SJSA1 (cell line): ENCODE data around the gene SLC26A11. TPM values are rescaled to one million over a fixed set of nuclear protein-coding genes. Genes with fewer than 3 reads are reported as not detected.
"Not testable (repeated sequence)": the region's sequence is repeated elsewhere in the genome, so short reads cannot be mapped to it uniquely, and the experiment has no call there.

Experiments used
- DNase-seq, 2 experiments: peaks; one replicate each; pipeline ENCODE4 v3.0.0-alpha.2; 2015 to 2020; ENCODE audit warnings: low spot score in 2 of 2, low read depth in 1 of 2
- H3K27ac ChIP-seq: fragments of 250-450 bp; sonication (Bioruptor Pico); 2 replicates; pipeline ENCODE4 v1.5.1; 2020; ENCODE audit warnings: mild to moderate bottlenecking, moderate library complexity
- H3K27me3 ChIP-seq: fragments of 250-450 bp; sonication (Bioruptor Pico); replicated peaks from 2 replicates; pipeline ENCODE4 v1.5.1; 2020; ENCODE audit warnings: mild to moderate bottlenecking, moderate library complexity
- H3K36me3 ChIP-seq: fragments of 250-450 bp; sonication (Bioruptor Pico); 2 replicates; pipeline ENCODE4 v1.5.1; 2020; ENCODE audit warnings: mild to moderate bottlenecking
- H3K4me1 ChIP-seq: fragments of 250-450 bp; sonication (Bioruptor Pico); replicated peaks from 2 replicates; pipeline ENCODE4 v1.6.1; 2021; ENCODE audit warnings: mild to moderate bottlenecking
- H3K4me3 ChIP-seq: fragments of 250-450 bp; sonication (Bioruptor Pico); 2 replicates; pipeline ENCODE4 v1.5.1; 2020; ENCODE audit warnings: mild to moderate bottlenecking
- H3K9me3 ChIP-seq: fragments of 250-450 bp; sonication (Bioruptor Pico); replicated peaks from 2 replicates; pipeline ENCODE4 v1.5.1; 2020; ENCODE audit warnings: mild to moderate bottlenecking
- total RNA-seq: library from RNA; depleted of rRNA; stranded (reverse); fragments of >200 nt; shearing (Covaris generic); gene quantifications from 2 replicates; pipeline ENCODE4 v1.2.3, GENCODE V29; 2014

SLC26A11 gene
- total RNA-seq, 1 experiment from 2014 or later = 12.3 TPM

GRCh38 chr17:80187090-80187489, 33.1 kb upstream of the SLC26A11 start:
- DNase-seq = no peak
- Histone ChIP-seq H3K9me3 (no peaks in the 10 kb centered on the region), H3K36me3 (no peaks in the 10 kb centered on the region), H3K4me1 (peaks cover 12% of the 10 kb centered on the region), H3K4me3 (peak overlapping the region; percentile 28), H3K27ac (no peak overlapping the region), H3K27me3 (no peaks in the 10 kb centered on the region)

GRCh38 chr17:80187515-80187941, 32.7 kb upstream of the SLC26A11 start:
- DNase-seq = peak; percentile 51 to 68
- peak overlapping the region; percentile 28 for H3K4me3 ChIP-seq
- no peak overlapping the region for H3K27ac ChIP-seq
- no peaks in the 10 kb centered on the region for H3K9me3 ChIP-seq
- no peaks in the 10 kb centered on the region for H3K27me3 ChIP-seq
- H3K36me3 ChIP-seq = no peaks in the 10 kb centered on the region
- H3K4me1 ChIP-seq = peaks cover 12% of the 10 kb centered on the region

- Histone ChIP-seq H3K4me1 (peaks cover 12% of the 10 kb centered on the region), H3K36me3 (no peaks in the 10 kb centered on the region), H3K27ac (no peak overlapping the region), H3K9me3 (0 out of 2 replicates have a peak, but pooled peaks cover 6% of the 10 kb centered on the region), H3K4me3 (no peak overlapping the region), H3K27me3 (no peaks in the 10 kb centered on the region)
- no peak for DNase-seq
Measured at GRCh38 chr17:80189611-80190010, 30.6 kb upstream of the SLC26A11 start.

GRCh38 chr17:80190716-80191115, 29.5 kb upstream of the SLC26A11 start:
- peaks cover 12% of the 10 kb centered on the region for H3K4me1 ChIP-seq
- no peaks in the 10 kb centered on the region for H3K36me3 ChIP-seq
- no peak overlapping the region for H3K4me3 ChIP-seq
- H3K27ac ChIP-seq = no peak overlapping the region
- H3K9me3 ChIP-seq = peaks cover 6% of the 10 kb centered on the region; the same call in 1 of the 2 replicates
- no peaks in the 10 kb centered on the region for H3K27me3 ChIP-seq
- no peak for DNase-seq

- no peaks in the 10 kb centered on the region for H3K36me3 ChIP-seq
- H3K27ac ChIP-seq = no peak overlapping the region
- H3K9me3 ChIP-seq = peaks cover 6% of the 10 kb centered on the region; the same call in 1 of the 2 replicates
- no peaks in the 10 kb centered on the region for H3K27me3 ChIP-seq
- no peak for DNase-seq
- peaks cover 12% of the 10 kb centered on the region for H3K4me1 ChIP-seq
- H3K4me3 ChIP-seq = no peak overlapping the region
Measured at GRCh38 chr17:80191192-80191591, 29.0 kb upstream of the SLC26A11 start.

- no peaks in the 10 kb centered on the region for H3K36me3 ChIP-seq
- H3K9me3 ChIP-seq = peaks cover 6% of the 10 kb centered on the region; the same call in 1 of the 2 replicates
- DNase-seq = no peak
- H3K4me3 ChIP-seq = no peak overlapping the region
- H3K27ac ChIP-seq = no peak overlapping the region
- H3K4me1 ChIP-seq = peaks cover 8% of the 10 kb centered on the region
- no peaks in the 10 kb centered on the region for H3K27me3 ChIP-seq
Measured at GRCh38 chr17:80191865-80192661, 28.2 kb upstream of the SLC26A11 start.

GRCh38 chr17:80195141-80195540, 25.1 kb upstream of the SLC26A11 start:
- H3K4me3 ChIP-seq = no peak overlapping the region
- H3K27me3 ChIP-seq = no peaks in the 10 kb centered on the region
- peaks cover 6% of the 10 kb centered on the region; the same call in 1 of the 2 replicates for H3K9me3 ChIP-seq
- H3K4me1 ChIP-seq = no peaks in the 10 kb centered on the region
- no peak for DNase-seq
- H3K36me3 ChIP-seq = no peaks in the 10 kb centered on the region
- H3K27ac ChIP-seq = no peak overlapping the region

- Histone ChIP-seq H3K4me1 (no peaks in the 10 kb centered on the region), H3K4me3 (no peak overlapping the region), H3K27ac (no peak overlapping the region), H3K27me3 (no peaks in the 10 kb centered on the region), H3K36me3 (no peaks in the 10 kb centered on the region), H3K9me3 (peaks cover 6% of the 10 kb centered on the region; the same call in 1 of the 2 replicates)
- DNase-seq = peak in 1 of 2 experiments; percentile 56
Measured at GRCh38 chr17:80195671-80196529, 24.3 kb upstream of the SLC26A11 start.

GRCh38 chr17:80196652-80197051, 23.6 kb upstream of the SLC26A11 start:
- DNase-seq = no peak
- Histone ChIP-seq H3K4me3 (no peak overlapping the region), H3K9me3 (peaks cover 6% of the 10 kb centered on the region; the same call in 1 of the 2 replicates), H3K27ac (no peak overlapping the region), H3K36me3 (no peaks in the 10 kb centered on the region), H3K27me3 (no peaks in the 10 kb centered on the region), H3K4me1 (no peaks in the 10 kb centered on the region)

GRCh38 chr17:80198144-80198661, 22.0 kb upstream of the SLC26A11 start:
- no peaks in the 10 kb centered on the region for H3K4me1 ChIP-seq
- no peak overlapping the region for H3K4me3 ChIP-seq
- DNase-seq = no peak
- no peaks in the 10 kb centered on the region for H3K36me3 ChIP-seq
- no peak overlapping the region for H3K27ac ChIP-seq
- peaks cover 6% of the 10 kb centered on the region; the same call in 1 of the 2 replicates for H3K9me3 ChIP-seq
- no peaks in the 10 kb centered on the region for H3K27me3 ChIP-seq

GRCh38 chr17:80199295-80199694, 20.9 kb upstream of the SLC26A11 start:
- H3K27ac ChIP-seq, H3K36me3 ChIP-seq, H3K27me3 ChIP-seq, H3K4me3 ChIP-seq, H3K9me3 ChIP-seq, H3K4me1 ChIP-seq, DNase-seq: not testable (repeated sequence)

GRCh38 chr17:80201446-80201845, 18.8 kb upstream of the SLC26A11 start:
- H3K9me3 ChIP-seq = no peaks in the 10 kb centered on the region
- H3K27ac ChIP-seq = no peak overlapping the region
- no peaks in the 10 kb centered on the region for H3K4me1 ChIP-seq
- no peak for DNase-seq
- no peaks in the 10 kb centered on the region for H3K36me3 ChIP-seq
- no peak overlapping the region for H3K4me3 ChIP-seq
- no peaks in the 10 kb centered on the region for H3K27me3 ChIP-seq

GRCh38 chr17:80202197-80202596, 18.0 kb upstream of the SLC26A11 start:
- Histone ChIP-seq H3K27me3 (no peaks in the 10 kb centered on the region), H3K36me3 (peaks cover 6% of the 10 kb centered on the region; the same call in 1 of the 2 replicates), H3K9me3 (no peaks in the 10 kb centered on the region), H3K4me3 (no peak overlapping the region), H3K27ac (no peak overlapping the region), H3K4me1 (no peaks in the 10 kb centered on the region)
- no peak for DNase-seq
